Measurements from ENCODE around the gene MYF5.

Gene MYF5

GRCh38 chr12:80679346-80680131 is 37.2 kb upstream of the MYF5 start:
- Histone ChIP-seq H3K36me3 (no peaks in the 10 kb centered on the region), H3K27ac (no peak overlapping the region), H3K4me1 (ENCODE audit: control insufficient read depth in 1 of 2, insufficient read depth in 1 of 2, low read depth in 1 of 2, low read length in 1 of 2) (no peaks in the 10 kb centered on the region), H3K4me3 (ENCODE audit: low read depth in 1 of 2, low read length in 1 of 2) (no peak overlapping the region), H3K27me3 (no peaks in the 10 kb centered on the region), H3K9me3 (no peaks in the 10 kb centered on the region)
- TF ChIP-seq CTCF (IDR thresholded peaks at IDR 0.05), result no peak

- no peak overlapping the region for H3K27ac ChIP-seq
- no peaks in the 10 kb centered on the region for H3K27me3 ChIP-seq
- no peak for TF ChIP-seq CTCF (IDR thresholded peaks at IDR 0.05)
These were observed 35.4 kb upstream of the MYF5 start for GRCh38 chr12:80681287-80681686.

DNA sequence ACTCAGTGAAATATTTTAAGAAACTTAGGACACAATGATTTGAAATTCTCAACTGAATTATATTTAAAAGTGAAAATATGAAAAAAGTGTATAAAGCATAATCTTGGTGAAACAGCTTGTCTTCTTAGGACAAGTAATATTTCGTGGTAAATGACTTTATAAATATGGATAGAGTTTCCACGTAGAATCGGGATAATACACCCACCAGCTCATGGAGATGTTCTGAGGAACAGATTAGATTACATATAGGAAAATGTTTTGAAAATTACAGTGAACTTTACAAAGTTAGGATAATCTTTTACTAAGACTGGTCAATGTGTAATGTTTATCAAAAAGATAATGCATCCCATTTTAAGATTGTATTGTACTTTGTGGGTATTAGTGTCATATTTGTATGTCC is 34.9 kb upstream of the MYF5 start:
- Histone ChIP-seq H3K27ac (no peak overlapping the region), H3K36me3 (no peaks in the 10 kb centered on the region), H3K27me3 (no peaks in the 10 kb centered on the region), H3K4me1 (ENCODE audit: control insufficient read depth in 1 of 2, insufficient read depth in 1 of 2, low read depth in 1 of 2, low read length in 1 of 2) (no peaks in the 10 kb centered on the region), H3K4me3 (ENCODE audit: low read depth in 1 of 2, low read length in 1 of 2) (no peak overlapping the region), H3K9me3 (no peaks in the 10 kb centered on the region)
- TF ChIP-seq CTCF (IDR thresholded peaks at IDR 0.05), result no peak

More at GRCh38 chr12:80681287-80681686, 35.4 kb upstream of the MYF5 start:
- Histone ChIP-seq H3K4me3 (ENCODE audit: low read depth in 1 of 2, low read length in 1 of 2) (no peak overlapping the region), H3K36me3 (no peaks in the 10 kb centered on the region), H3K4me1 (ENCODE audit: control insufficient read depth in 1 of 2, insufficient read depth in 1 of 2, low read depth in 1 of 2, low read length in 1 of 2) (no peaks in the 10 kb centered on the region), H3K9me3 (no peaks in the 10 kb centered on the region)

DNA sequence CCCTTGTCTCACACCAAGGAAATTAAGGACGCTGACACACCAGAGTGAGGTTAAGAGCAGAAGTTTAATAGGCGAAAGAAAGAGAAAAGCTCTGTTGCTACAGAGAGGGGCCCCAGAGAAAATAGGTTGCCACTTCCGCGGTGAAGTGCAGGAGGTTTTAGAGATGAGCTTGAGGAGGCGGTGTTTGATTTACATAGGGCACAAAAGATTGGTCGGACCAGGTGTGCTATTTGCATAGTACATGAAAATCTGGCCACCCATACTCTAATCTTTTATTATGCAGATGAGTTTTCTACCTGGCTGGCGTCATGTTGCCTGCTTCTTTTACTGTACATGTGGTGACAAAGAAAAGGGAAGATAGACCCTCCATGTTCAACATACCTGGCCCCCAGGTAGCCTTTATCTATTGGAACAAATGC is 32.6 kb upstream of the MYF5 start:
- Histone ChIP-seq H3K9me3 (no peaks in the 10 kb centered on the region), H3K27ac (no peak overlapping the region), H3K4me1 (ENCODE audit: control insufficient read depth in 1 of 2, insufficient read depth in 1 of 2, low read depth in 1 of 2, low read length in 1 of 2) (no peaks in the 10 kb centered on the region), H3K27me3 (no peaks in the 10 kb centered on the region), H3K36me3 (no peaks in the 10 kb centered on the region), H3K4me3 (ENCODE audit: low read depth in 1 of 2, low read length in 1 of 2) (no peak overlapping the region)
- no peak for TF ChIP-seq CTCF (IDR thresholded peaks at IDR 0.05)

- TF ChIP-seq CTCF (IDR thresholded peaks at IDR 0.05), result no peak
- no peaks in the 10 kb centered on the region for H3K4me1 ChIP-seq (ENCODE audit: control insufficient read depth in 1 of 2, insufficient read depth in 1 of 2, low read depth in 1 of 2, low read length in 1 of 2)
- no peak overlapping the region for H3K27ac ChIP-seq
- H3K9me3 ChIP-seq, result no peaks in the 10 kb centered on the region
- no peak overlapping the region for H3K4me3 ChIP-seq (ENCODE audit: low read depth in 1 of 2, low read length in 1 of 2)
- H3K36me3 ChIP-seq, result no peaks in the 10 kb centered on the region
- H3K27me3 ChIP-seq, result no peaks in the 10 kb centered on the region
These were observed 26.6 kb upstream of the MYF5 start for GRCh38 chr12:80690090-80690489.

Measured in neutrophil (primary cell).